Stimulated activated CD4-positive, alpha-beta T cell treated with anti-CD3 and anti-CD28 coated beads, TNF-alpha, amount 100 ng/mL, for 48 hours (primary cell): Measurements from ENCODE around the gene RGPD8.

Experiments used
- DNase-seq, 3 donors: peaks; one replicate each; pipeline ENCODE4 v3.0.0-alpha.2; 2020; ENCODE audit warnings: low read depth in 3 of 3

The RGPD8 gene

DNA sequence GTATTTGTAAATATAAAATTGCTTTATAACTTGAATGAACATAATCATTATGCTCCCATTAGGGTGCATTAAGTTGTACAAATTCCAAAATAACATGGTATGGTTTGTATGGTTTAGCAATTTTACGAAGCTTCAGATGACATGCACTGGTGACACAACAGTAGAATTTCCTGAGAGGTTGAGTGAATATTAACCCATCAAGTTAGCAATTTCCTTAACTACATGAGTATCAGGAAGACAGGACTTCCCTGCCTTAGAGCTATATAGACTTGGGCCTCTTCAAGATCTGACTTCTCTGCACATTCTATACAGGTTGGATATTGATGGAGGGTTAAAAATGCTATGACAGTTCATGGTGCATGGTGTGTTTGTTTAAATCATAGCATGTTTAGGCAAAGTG, 97.8 kb downstream of the RGPD8 start:
- no peak for DNase-seq

DNA sequence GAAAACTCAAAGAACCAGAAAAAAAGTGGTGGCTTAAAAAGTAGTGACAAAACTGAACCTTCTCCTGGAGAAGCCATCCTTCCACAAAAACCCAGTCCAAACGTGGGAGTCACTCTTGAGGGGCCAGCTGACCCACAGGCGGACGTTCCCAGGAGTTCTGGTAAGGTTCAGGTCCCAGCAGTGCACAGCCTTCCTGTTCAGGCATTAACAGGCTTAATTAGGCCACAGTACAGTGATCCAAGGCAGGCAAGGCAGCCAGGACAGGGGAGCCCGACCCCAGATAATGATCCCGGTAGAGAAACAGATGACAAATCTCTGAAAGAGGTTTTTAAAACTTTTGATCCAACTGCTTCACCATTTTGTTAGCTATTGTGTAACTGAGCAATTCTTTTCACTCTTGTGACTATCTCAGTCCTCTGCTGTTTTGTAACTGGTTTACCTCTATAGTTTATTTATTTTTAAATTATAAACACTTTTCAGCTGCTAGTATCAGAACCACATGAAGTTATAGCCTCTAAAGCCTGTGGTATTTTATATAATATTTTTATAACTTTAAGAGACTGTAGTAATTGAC, 101.2 kb downstream of the RGPD8 start:
- no peak for DNase-seq

DNA sequence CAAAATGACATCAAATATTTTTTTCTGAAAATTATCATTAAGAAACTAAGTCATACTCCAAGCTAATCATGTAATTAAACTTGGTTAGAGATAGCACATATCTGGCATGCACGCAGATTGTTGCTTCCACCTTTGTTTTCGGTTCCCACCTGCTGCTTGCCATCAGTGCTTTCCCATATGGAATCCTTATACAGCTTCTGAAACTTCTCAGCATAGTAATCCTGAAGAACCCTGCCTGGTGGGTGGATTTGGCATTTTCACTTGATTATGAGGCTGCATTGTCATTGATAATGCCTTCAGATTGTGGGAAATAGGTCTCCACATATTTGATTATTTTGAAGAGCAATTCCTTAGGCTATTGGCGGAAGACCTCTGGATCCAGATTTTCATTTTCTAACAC, 110.5 kb downstream of the RGPD8 start:
- no peak for DNase-seq

DNA sequence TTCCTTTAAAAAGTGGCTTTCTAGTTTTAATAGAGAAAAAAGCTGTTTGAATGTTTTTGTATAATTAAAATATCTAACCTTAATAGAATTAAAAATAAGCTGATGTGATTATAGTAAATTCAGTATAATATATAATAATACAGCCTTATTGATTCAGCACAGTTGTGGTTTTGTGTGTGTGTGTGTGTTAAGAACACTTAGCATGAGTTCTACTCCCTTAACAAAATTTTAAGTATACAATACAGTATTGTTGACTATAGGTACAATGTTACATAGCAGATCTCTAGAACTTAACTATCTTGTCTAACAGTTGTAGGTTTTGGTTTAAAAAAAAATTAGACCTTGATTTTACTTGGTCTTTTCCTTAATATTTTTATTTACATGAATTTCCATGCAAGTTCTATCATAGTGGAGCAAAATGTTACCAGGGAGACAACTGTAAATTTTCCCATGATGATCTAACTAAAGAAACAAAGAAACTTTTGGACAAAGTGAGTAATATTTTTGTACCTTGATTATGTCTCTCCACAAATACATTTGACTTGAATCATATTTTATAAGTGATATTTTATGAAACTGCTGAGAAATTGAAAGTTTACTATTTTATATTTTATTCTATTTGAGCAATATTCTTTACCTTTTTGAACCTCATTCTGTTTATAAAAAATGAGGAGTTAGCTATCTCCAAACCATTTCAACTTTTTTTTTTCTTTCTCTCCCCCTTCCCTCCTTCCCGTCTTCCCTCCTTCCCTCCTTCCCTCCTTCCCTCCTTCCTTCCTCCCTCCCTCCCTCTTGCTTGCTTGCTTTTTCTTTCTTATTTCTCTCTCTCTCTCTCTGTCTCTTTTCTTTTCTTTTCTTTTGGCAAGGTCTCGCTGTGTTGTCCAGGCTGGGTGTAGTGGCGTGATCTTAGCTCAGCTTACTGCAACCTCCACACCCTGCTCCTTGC, 111.8 kb downstream of the RGPD8 start:
- no peak for DNase-seq
